CD4-positive, alpha-beta T cell (primary cell): Measurements from ENCODE around the gene FEZ2. TPM values are rescaled to one million over a fixed set of nuclear protein-coding genes. Genes with fewer than 3 reads are reported as not detected.

Experiments used
- ATAC-seq: fragments of 200-7000 bp; cut with Tn5 transposase; one replicate; pipeline ENCODE4 v1.10.0; 2022; ENCODE audit warnings: mild to moderate bottlenecking; ENCODE audit not compliant: poor library complexity
- CTCF ChIA-PET: fragments of 350-600 bp; sonication (Branson Sonifier 250); formaldehyde crosslinking; loops from one replicate; lab custom pipeline; 2021; ENCODE audit warnings: antibody characterized with exemption, inconsistent platforms; lab: Charles Lee
- POLR2A ChIA-PET: fragments of 350-600 bp; sonication (Branson Sonifier 250); formaldehyde crosslinking; loops from one replicate; lab custom pipeline; 2021; ENCODE audit warnings: antibody characterized with exemption, inconsistent platforms; lab: Charles Lee
- DNase-seq, 14 experiments: peaks; one replicate each; pipeline ENCODE4 v3.0.0-alpha.2; 2013 to 2020; ENCODE audit warnings: mixed read lengths in 2 of 14
- H3K27ac ChIP-seq, 2 donors: one replicate each; pipeline versions ENCODE4 v1.5.1 to v1.7.0; 2013; ENCODE audit warnings: low read length in 2 of 2, low read depth in 1 of 2, mild to moderate bottlenecking in 1 of 2
- H3K27me3 ChIP-seq, 2 experiments: 1 replicate in 1 of 2; 2 replicates in 1 of 2; pipeline versions ENCODE4 v1.6.1 to v1.7.0; 2013; ENCODE audit warnings: low read length in 2 of 2, control low read depth in 1 of 2, mild to moderate bottlenecking in 1 of 2, moderate library complexity in 1 of 2; ENCODE audit not compliant: insufficient read depth in 2 of 2, control insufficient read depth in 1 of 2
- H3K36me3 ChIP-seq: one replicate; pipeline ENCODE4 v1.6.1; 2013; ENCODE audit warnings: low read length, control low read depth; ENCODE audit not compliant: insufficient read depth
- H3K4me1 ChIP-seq: one replicate; pipeline ENCODE4 v1.6.1; 2013; ENCODE audit warnings: low read length, control low read depth; ENCODE audit not compliant: insufficient read depth
- H3K4me3 ChIP-seq: one replicate; pipeline ENCODE4 v1.5.1; 2013; ENCODE audit warnings: mild to moderate bottlenecking, low read length, moderate library complexity
- H3K9me3 ChIP-seq, 2 experiments: 1 replicate in 1 of 2; 2 replicates in 1 of 2; pipeline versions ENCODE4 v1.6.1 to v1.7.0; 2013; ENCODE audit warnings: low read length in 2 of 2, mild to moderate bottlenecking in 2 of 2, control low read depth in 1 of 2, moderate library complexity in 1 of 2; ENCODE audit not compliant: control insufficient read depth in 1 of 2, insufficient read depth in 1 of 2
- H3K27ac Mint-ChIP-seq: one replicate; pipeline ENCODE4 v1.8.0; 2020; ENCODE audit warnings: mixed read lengths
- H3K27me3 Mint-ChIP-seq: one replicate; pipeline ENCODE4 v1.8.0; 2021; ENCODE audit warnings: mixed read lengths
- H3K36me3 Mint-ChIP-seq: one replicate; pipeline ENCODE4 v1.8.0; 2021; ENCODE audit warnings: low read depth, mixed read lengths
- H3K4me1 Mint-ChIP-seq: one replicate; pipeline ENCODE4 v1.8.0; 2021; ENCODE audit warnings: low read depth, mixed read lengths
- H3K4me3 Mint-ChIP-seq: one replicate; pipeline ENCODE4 v1.8.0; 2020; ENCODE audit warnings: mild to moderate bottlenecking, mixed read lengths
- H3K9me3 Mint-ChIP-seq: one replicate; pipeline ENCODE4 v1.8.0; 2020; ENCODE audit warnings: mixed read lengths
- intact Hi-C, 2 experiments: fragments of 100-400 bp; cut with DNase I in 1 of 2; cut with micrococcal nuclease in 1 of 2; formaldehyde crosslinking; loops; one replicate each; pipeline versions ENCODE4 v1.15.1 to v1.9.0; 2023 to 2025; cut with DNase I, micrococcal nuclease
- total RNA-seq, 174 experiments: library from RNA in 2 of 174; stranded (reverse) in 2 of 174; gene quantifications; one replicate each; pipeline ENCODE4 v1.2.3 and lab custom pipeline; 2021 to 2026
- TF ChIP-seq, protein P1 (sequence below): fragments of 200-600 bp; IDR thresholded peaks from one replicate; pipeline ENCODE4 v1.8.0; 2022; ENCODE audit warnings: antibody characterized with exemption, mild to moderate bottlenecking

FEZ2 gene
- total RNA-seq, 2 experiments from 2014 or later = 4.8 to 5.6 TPM

DNA sequence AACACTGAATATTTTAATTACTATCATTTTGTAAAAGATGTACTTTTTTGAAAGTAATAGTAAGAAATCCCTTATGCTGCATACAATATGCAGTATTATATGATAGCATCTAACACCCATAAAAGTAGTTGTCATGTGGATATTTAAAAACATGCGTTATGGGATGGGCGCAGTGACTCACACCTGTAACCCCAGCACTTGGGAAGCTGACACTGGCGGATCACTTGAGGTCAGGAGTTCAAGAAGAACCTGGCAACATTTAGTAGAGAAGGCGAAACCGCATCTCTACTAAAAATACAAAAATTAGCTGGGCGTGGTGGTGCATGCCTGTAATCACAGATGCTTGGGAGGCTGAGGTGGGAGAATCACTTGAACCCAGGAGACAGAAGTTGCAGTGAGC is 88.9 kb downstream of the FEZ2 start:
- H3K4me3 Mint-ChIP-seq = no peak overlapping the region
- intact Hi-C loops = loop anchor here in 1 of 2 experiments (10.0 kb wide), 1 partner anchor 154 kb away; the partner anchor contains the start of gene CRIM1

DNA sequence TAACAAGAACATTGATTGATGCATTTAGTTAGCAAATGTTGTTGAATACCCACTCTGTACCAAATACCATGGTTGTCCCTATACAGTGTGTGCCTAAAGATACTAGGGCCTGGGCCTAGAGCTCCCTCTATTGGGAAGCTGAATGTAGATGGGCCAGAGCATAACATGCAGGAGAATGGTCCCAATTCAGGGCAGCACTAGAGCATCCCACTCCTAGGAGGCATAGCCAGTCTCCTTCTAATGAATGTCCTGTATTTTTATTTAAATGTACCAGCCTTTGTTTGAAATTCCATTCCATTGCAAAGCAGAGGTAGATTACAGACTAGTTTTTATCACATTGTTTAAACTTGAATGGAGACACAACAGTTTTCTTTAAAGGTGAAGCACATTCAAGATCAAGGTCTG is 90.6 kb downstream of the FEZ2 start:
- no peak overlapping the region for H3K4me3 Mint-ChIP-seq
- no peak overlapping the region for H3K27ac Mint-ChIP-seq
- peak in 5 of 14 experiments; percentile 19 to 42 (median 40) for DNase-seq
- H3K4me1 Mint-ChIP-seq = no peaks in the 10 kb centered on the region
- no peak overlapping the region for H3K27ac ChIP-seq
- TF ChIP-seq, protein P1, sequence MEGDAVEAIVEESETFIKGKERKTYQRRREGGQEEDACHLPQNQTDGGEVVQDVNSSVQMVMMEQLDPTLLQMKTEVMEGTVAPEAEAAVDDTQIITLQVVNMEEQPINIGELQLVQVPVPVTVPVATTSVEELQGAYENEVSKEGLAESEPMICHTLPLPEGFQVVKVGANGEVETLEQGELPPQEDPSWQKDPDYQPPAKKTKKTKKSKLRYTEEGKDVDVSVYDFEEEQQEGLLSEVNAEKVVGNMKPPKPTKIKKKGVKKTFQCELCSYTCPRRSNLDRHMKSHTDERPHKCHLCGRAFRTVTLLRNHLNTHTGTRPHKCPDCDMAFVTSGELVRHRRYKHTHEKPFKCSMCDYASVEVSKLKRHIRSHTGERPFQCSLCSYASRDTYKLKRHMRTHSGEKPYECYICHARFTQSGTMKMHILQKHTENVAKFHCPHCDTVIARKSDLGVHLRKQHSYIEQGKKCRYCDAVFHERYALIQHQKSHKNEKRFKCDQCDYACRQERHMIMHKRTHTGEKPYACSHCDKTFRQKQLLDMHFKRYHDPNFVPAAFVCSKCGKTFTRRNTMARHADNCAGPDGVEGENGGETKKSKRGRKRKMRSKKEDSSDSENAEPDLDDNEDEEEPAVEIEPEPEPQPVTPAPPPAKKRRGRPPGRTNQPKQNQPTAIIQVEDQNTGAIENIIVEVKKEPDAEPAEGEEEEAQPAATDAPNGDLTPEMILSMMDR = peak; percentile 60
- H3K36me3 Mint-ChIP-seq = no peaks in the 10 kb centered on the region
- intact Hi-C loops = loop anchor here in 1 of 2 experiments (10.0 kb wide), 1 partner anchor 153 kb away; the partner anchor contains the start of gene CRIM1
- no peaks in the 10 kb centered on the region for H3K36me3 ChIP-seq
- no peak overlapping the region for H3K4me3 ChIP-seq
- no peaks in the 10 kb centered on the region for H3K9me3 Mint-ChIP-seq
- CTCF ChIA-PET = interaction anchor here (1.2 kb wide), 1 partner anchor 9 kb away, joined by 3 read pairs; no protein-coding TSS in a partner anchor
- no peak for ATAC-seq
- H3K27me3 Mint-ChIP-seq = no peaks in the 10 kb centered on the region
- H3K9me3 ChIP-seq = no peaks in the 10 kb centered on the region
- no peaks in the 10 kb centered on the region for H3K27me3 ChIP-seq
- POLR2A ChIA-PET = no interaction called here
- H3K4me1 ChIP-seq = no peaks in the 10 kb centered on the region

More for the DNA sequence above, 88.9 kb downstream of the FEZ2 start:
- Histone ChIP-seq H3K4me3 (no peak overlapping the region), H3K4me1 (no peaks in the 10 kb centered on the region), H3K36me3 (no peaks in the 10 kb centered on the region), H3K27me3 (no peaks in the 10 kb centered on the region), H3K9me3 (no peaks in the 10 kb centered on the region), H3K27ac (no peak overlapping the region)
- Mint-ChIP-seq H3K27me3 (no peaks in the 10 kb centered on the region), H3K36me3 (no peaks in the 10 kb centered on the region), H3K4me1 (no peaks in the 10 kb centered on the region), H3K27ac (no peak overlapping the region), H3K9me3 (no peaks in the 10 kb centered on the region)
- POLR2A ChIA-PET = no interaction called here
- ATAC-seq = no peak
- no peak for DNase-seq
- CTCF ChIA-PET = no interaction called here
- TF ChIP-seq, protein P1 = no peak

Other genes with a start within 250 kb of the FEZ2 start
- gene CRIM1, start 242.4 kb downstream of the FEZ2 start, total RNA-seq = 1 to 10 TPM; 1.1 to 1.7 TPM
- gene VIT, start 98.5 kb upstream of the FEZ2 start, total RNA-seq = not detected